Measurements from ENCODE around the gene CPSF4.
A peak's percentile ranks its signal among the peaks of the same experiment; 100 is the strongest.

CPSF4 gene

DNA sequence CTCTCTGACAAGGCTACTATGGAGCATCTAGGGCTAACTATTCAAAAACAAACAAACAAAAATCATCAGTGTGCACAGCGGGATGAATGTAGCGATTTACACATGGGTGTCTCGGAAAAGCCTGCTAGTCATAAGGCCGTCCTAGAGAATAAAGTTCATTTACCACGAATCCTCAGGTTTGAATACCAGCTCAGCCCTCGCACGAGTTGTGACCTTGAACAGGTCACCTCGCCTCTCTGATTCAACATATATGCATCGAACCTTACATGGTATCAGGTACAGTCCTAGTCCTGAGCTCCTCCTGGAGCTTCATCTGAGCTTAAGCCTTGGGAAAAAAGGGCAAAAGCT lies 26.7 kb downstream of the CPSF4 start:
- TF ChIP-seq, protein P1, sequence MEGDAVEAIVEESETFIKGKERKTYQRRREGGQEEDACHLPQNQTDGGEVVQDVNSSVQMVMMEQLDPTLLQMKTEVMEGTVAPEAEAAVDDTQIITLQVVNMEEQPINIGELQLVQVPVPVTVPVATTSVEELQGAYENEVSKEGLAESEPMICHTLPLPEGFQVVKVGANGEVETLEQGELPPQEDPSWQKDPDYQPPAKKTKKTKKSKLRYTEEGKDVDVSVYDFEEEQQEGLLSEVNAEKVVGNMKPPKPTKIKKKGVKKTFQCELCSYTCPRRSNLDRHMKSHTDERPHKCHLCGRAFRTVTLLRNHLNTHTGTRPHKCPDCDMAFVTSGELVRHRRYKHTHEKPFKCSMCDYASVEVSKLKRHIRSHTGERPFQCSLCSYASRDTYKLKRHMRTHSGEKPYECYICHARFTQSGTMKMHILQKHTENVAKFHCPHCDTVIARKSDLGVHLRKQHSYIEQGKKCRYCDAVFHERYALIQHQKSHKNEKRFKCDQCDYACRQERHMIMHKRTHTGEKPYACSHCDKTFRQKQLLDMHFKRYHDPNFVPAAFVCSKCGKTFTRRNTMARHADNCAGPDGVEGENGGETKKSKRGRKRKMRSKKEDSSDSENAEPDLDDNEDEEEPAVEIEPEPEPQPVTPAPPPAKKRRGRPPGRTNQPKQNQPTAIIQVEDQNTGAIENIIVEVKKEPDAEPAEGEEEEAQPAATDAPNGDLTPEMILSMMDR (IDR thresholded peaks at IDR 0.05; ENCODE audit: low read length, missing control alignments): no peak
- H3K4me3 ChIP-seq (replicated peaks; ENCODE audit: low read depth, low read length): peak overlapping the region; percentile 68
- no peak for DNase-seq (ENCODE audit: low read depth)

DNA sequence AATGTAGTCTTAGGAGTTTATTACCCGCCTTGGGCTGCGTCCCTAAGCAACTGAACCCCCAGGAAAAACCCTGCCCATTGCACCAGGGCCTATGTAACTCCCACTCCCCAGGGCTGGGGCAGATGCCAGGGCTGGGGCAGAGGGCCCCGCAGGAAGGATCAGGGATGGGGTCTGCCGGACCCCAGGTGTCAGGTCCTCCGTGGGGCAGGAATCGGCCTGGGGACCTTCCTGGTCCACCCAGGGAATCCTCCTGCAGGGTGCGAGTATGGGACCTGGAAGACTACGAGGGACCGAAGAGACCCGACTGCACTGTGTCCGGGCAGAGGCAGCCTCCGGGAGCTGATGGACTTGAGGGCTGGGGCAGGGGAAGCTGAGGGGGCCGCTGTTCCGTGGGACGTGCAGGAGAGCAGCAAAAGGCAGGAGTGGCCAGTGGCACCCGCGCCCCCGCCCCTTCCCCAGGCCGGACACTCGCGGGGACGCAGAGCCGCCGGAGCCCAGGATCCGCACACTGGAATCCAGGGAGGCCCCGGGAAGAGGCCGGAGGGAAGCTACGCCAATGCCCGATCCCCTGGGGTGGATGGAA lies 29.7 kb downstream of the CPSF4 start:
- no peak overlapping the region for H3K4me3 ChIP-seq (replicated peaks; ENCODE audit: low read depth, low read length)
- DNase-seq (ENCODE audit: low read depth): no peak
- TF ChIP-seq, protein P1 (IDR thresholded peaks at IDR 0.05; ENCODE audit: low read length, missing control alignments): no peak

DNA sequence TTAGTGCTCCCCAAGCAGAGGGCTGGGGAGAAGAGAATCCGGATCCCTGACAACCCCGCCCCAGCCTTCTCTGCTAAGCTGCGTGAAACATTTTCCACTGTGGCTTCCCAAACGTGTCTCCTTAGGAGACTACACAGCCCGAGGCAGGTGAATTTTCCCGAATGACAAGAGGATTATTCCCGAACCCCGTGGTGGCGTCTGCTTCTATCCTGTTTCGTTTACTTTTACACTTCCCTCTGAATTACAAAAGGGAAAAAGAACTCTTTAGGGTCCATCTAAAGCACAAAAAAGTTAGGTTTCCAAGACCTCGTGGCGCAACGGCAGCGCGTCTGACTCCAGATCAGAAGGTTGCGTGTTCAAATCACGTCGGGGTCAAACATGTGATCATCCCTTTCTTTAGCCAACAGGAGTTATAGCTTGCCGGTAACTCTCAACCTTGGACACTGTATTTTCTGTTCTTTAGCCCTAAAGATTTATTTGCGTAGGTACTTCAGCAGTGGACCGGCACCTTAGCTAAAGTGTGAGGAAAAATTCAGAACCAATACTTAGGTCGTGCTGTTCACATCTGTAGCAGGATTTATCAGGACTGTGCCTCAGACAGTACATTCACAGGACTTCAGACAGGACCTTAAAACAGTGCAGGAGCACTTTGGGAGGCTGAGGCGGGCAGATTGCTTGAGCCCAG lies 30.8 kb downstream of the CPSF4 start:
- no peak for DNase-seq (ENCODE audit: low read depth)
- TF ChIP-seq, protein P1 (IDR thresholded peaks at IDR 0.05; ENCODE audit: low read length, missing control alignments): no peak
- H3K4me3 ChIP-seq (replicated peaks; ENCODE audit: low read depth, low read length): no peak overlapping the region

DNA sequence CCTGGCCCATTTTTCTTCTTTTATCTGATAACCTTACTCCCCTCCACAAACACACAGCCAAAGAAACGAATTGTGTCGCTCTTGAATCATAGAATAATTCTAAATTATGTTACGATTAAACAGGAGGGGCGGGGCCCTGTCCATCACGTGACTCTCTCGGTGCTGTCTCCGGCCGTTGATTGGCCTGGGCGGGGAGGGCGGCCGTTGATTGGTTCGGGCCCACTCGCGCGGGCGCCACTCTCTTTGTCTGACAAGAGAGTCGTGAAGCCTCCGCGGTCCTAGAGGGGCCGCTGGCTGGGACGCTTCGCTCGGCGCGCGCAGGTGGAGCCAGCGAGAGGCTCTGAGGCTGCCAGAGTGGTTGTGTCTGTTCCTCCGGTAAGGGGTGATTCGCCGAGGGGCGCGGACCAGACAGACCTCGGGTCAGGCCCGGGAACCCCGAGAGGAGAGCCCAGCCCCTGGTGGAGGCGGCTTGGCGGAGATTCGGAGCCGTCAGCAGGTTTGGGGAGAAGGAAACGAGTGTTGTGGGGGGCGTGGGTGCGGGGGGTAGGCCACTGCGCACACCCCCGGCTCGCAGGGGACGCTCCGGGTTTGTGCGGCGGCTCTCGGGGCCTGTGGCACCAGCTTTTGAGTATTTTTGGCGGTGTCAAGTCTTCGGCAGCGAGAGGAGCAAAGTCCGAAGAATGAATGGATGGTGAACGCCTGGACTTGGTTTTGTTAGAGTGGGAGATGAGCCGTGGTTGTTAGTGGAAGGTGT lies 34.0 kb downstream of the CPSF4 start, which contains the start of gene ZNF789:
ZNF789 (plus strand) TSS at position 330 of the 754 bp plus-strand sequence. CDS start 3,567 bp downstream, outside the sequence.
- TF ChIP-seq, protein P1 (IDR thresholded peaks at IDR 0.05; ENCODE audit: low read length, missing control alignments): no peak
- peak within 1 kb of the TSS; percentile 93 for H3K4me3 ChIP-seq (replicated peaks; ENCODE audit: low read depth, low read length)
- DNase-seq (ENCODE audit: low read depth): peak; percentile 96

DNA sequence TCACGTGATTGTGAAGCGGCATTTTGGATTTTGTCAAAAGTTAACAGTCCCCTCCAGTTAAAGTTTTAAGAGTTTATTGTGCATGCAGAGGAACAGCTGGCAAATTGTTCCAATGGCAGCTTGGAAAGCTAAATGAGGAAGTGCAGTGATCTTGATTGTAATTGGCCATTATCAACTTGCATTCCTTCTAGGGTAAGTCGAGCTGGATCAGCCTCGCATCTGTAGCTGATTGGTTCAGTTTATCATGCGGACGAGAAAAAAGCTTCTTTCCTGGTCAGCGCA lies 34.5 kb downstream of the CPSF4 start:
- TF ChIP-seq, protein P1 (IDR thresholded peaks at IDR 0.05; ENCODE audit: low read length, missing control alignments): no peak
- DNase-seq (ENCODE audit: low read depth): peak; percentile 80
- peak overlapping the region; percentile 93 for H3K4me3 ChIP-seq (replicated peaks; ENCODE audit: low read depth, low read length)

DNA sequence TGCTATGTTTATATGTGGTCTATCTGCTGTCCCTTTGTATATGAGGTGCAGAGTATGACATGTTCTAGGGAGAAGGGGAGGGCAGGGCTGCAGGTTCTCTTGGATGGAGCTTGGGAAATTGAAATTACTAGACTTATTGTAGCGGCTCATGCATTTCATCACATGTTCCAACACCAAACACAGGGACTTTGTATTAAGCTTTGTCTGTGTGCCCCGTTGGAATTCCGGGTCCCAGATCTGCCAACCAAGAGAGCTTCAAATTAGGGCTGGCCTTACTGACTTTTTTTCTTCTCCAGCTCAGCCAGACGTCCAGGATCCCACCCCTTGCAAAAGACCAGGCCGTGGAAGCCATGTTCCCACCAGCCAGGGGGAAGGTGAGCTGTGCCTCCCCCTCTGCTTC lies 37.4 kb downstream of the CPSF4 start:
- TF ChIP-seq, protein P1 (IDR thresholded peaks at IDR 0.05; ENCODE audit: low read length, missing control alignments): no peak
- no peak for DNase-seq (ENCODE audit: low read depth)
- H3K4me3 ChIP-seq (replicated peaks; ENCODE audit: low read depth, low read length): no peak overlapping the region

All from fibroblast of pulmonary artery (primary cell).